ENCODE results near the gene TIE1. TPM values are rescaled to one million over a fixed set of nuclear protein-coding genes. Genes with fewer than 3 reads are reported as not detected.

Gene TIE1
- total and polyA plus RNA-seq, 2 of the 13 experiments (the other 11 are each of a cell fraction or from before 2014, with no cell fraction given) = 0.58 to 0.84 TPM

DNA sequence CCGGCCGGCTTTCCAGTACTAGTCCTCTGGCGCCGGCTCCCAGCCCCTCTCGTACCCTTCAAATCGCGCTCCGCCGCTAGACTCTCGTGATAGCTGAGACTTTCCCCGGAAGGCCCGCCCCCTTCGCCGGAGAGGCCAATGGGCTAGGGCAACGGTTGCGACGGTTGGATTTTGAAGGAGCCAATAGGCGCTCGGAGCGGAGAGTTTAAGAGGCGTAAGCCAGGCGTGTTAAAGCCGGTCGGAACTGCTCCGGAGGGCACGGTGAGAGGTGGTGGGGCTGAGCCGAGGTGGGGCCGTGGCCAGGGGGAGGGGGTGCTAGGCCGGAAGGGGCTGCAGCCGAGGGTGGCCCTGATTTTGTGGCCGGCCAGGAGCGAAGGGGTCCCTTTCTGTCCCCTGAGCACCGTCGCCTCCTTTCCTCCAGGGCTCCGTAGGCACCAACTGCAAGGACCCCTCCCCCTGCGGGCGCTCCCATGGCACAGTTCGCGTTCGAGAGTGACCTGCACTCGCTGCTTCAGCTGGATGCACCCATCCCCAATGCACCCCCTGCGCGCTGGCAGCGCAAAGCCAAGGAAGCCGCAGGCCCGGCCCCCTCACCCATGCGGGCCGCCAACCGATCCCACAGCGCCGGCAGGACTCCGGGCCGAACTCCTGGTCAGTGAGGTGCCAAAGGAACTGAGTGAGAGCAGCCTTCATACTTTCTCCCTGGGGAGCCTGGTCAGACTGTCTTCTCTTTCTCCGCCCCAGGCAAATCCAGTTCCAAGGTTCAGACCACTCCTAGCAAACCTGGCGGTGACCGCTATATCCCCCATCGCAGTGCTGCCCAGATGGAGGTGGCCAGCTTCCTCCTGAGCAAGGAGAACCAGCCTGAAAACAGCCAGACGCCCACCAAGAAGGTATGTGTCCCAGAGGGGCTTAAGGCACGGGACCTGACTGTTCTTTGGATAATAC is 58.2 kb downstream of the TIE1 start, which contains the start of gene CDC20 (continued):
- no peak for TF ChIP-seq ZBTB44 (CRISPR knock-in tag; IDR thresholded peaks at IDR 0.05)
- peak; percentile 54; the same call in 1 of the 2 replicates for TF ChIP-seq TFE3 (CRISPR knock-in tag; IDR thresholded peaks at IDR 0.05)
- TF ChIP-seq ZNF460 (CRISPR knock-in tag; IDR thresholded peaks at IDR 0.05; ENCODE audit: borderline replicate concordance) = no peak
- no peak for TF ChIP-seq ELK4 (CRISPR knock-in tag; IDR thresholded peaks at IDR 0.05; ENCODE audit: borderline replicate concordance)
- no peak for TF ChIP-seq NR1H2 (CRISPR knock-in tag; IDR thresholded peaks at IDR 0.05; ENCODE audit: borderline replicate concordance, low read depth)
- TF ChIP-seq ZMYM2 (CRISPR knock-in tag; IDR thresholded peaks at IDR 0.05) = 0 out of 2 replicates have a peak, but pooled peaks have one; percentile 52
- no peak for TF ChIP-seq PAX8 (CRISPR knock-in tag; IDR thresholded peaks at IDR 0.05; ENCODE audit: borderline replicate concordance)
- no peak for TF ChIP-seq ZNF335 (CRISPR knock-in tag; IDR thresholded peaks at IDR 0.05)
- no peak for TF ChIP-seq ZNF781 (CRISPR knock-in tag; IDR thresholded peaks at IDR 0.05; ENCODE audit: borderline replicate concordance, not compliant biosample characterization)
- no peak for TF ChIP-seq NPAS2 (CRISPR knock-in tag; IDR thresholded peaks at IDR 0.05; ENCODE audit: borderline replicate concordance)
- peak; percentile 99 for TF ChIP-seq ZFP36L1 (CRISPR knock-in tag; IDR thresholded peaks at IDR 0.05)
- no peak for TF ChIP-seq PHB2 (IDR thresholded peaks at IDR 0.05; ENCODE audit: partially characterized antibody)
- TF ChIP-seq SP1 (IDR thresholded peaks at IDR 0.05) = no peak
- peak; percentile 57 for TF ChIP-seq SP1 (CRISPR knock-in tag; IDR thresholded peaks at IDR 0.05)
- TF ChIP-seq PBX3 (CRISPR knock-in tag; IDR thresholded peaks at IDR 0.05; ENCODE audit: borderline replicate concordance) = no peak
- TF ChIP-seq ZNF232 (CRISPR knock-in tag; IDR thresholded peaks at IDR 0.05; ENCODE audit: borderline replicate concordance) = peak; percentile 45; the same call in 1 of the 2 replicates
- peak; percentile 65 for TF ChIP-seq AGO2 (optimal IDR thresholded peaks at IDR 0.05; ENCODE audit: low read depth, low read length)
- no peak for TF ChIP-seq KLF15 (CRISPR knock-in tag; IDR thresholded peaks at IDR 0.05; ENCODE audit: borderline replicate concordance)

Measured in HepG2 (cell line).